Measurements from ENCODE around the gene RHOXF2. TPM values are rescaled to one million over a fixed set of nuclear protein-coding genes. Genes with fewer than 3 reads are reported as not detected.
"Not testable (repeated sequence)": the region's sequence is repeated elsewhere in the genome, so short reads cannot be mapped to it uniquely, and the experiment has no call there.

RHOXF2 gene
- total and polyA plus RNA-seq, 9 of the 15 experiments (the other 6 are each of a cell fraction or from before 2014, with no cell fraction given): 36.0 to 200 (median 141) TPM

DNA sequence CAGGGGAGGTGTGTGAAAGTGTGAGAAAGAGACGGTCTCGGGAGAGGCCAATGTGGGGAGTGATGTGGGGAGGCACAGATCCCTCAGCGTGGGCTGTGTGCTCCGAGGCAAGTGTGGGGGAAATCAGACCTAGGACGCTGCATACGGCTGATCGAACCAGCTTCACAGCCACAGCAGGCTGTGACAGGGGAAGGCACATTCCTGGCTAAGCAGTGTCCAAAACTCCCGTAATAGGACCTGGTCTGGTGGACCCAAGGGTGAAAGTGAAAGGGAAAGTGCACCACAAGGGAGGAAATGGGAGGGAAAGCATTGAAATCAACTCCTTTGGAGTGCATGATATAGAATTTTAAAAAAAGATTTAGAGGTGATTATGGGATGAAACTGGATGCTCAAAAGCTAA is 10.9 kb upstream of the RHOXF2 start:
- no peaks in the 10 kb centered on the region for H3K36me3 ChIP-seq (ENCODE audit: control insufficient read depth, insufficient read depth, low read length)
- ChIA-PET CTCF (ENCODE audit: low intra/inter-chr PET ratio) (interaction anchor here (0.6 kb wide), 1 partner anchor 161 kb away, joined by 3 read pairs; no protein-coding TSS in a partner anchor), POLR2A (no interaction called here)
- WGBS (ENCODE audit: insufficient coverage, low coverage, missing lambda C conversion rate): 73% methylated on average over 1 of the region's 8 CpGs
- no peak overlapping the region for H3K4me3 ChIP-seq
- intact Hi-C loops (cut with micrococcal nuclease): loop anchor here (10.0 kb wide), 1 partner anchor 53 kb away; no protein-coding TSS in a partner anchor
- H3K9me3 ChIP-seq (replicated peaks; ENCODE audit: control insufficient read depth, insufficient read depth, low read depth, low read length): no peaks in the 10 kb centered on the region; the same call in 1 of the 2 replicates
- H2AFZ ChIP-seq (ENCODE audit: low read depth, low read length): no peak overlapping the region
- no peak overlapping the region for H3K9ac ChIP-seq (ENCODE audit: insufficient read depth in 1 of 2, low read depth in 2 of 2, low read length in 2 of 2)
- H4K20me1 ChIP-seq (replicated peaks; ENCODE audit: control insufficient read depth, insufficient read depth, low read length): no peaks in the 10 kb centered on the region
- FAIRE-seq (no peak), ATAC-seq (no peak), DNase-seq (ENCODE audit: extremely low read depth in 1 of 4, low spot score in 3 of 4) (no peak)
- in situ Hi-C loops (cut with MboI): loop anchor here (5.0 kb wide), 1 partner anchor 60 kb away; no protein-coding TSS in a partner anchor
- TF ChIP-seq, protein P1, sequence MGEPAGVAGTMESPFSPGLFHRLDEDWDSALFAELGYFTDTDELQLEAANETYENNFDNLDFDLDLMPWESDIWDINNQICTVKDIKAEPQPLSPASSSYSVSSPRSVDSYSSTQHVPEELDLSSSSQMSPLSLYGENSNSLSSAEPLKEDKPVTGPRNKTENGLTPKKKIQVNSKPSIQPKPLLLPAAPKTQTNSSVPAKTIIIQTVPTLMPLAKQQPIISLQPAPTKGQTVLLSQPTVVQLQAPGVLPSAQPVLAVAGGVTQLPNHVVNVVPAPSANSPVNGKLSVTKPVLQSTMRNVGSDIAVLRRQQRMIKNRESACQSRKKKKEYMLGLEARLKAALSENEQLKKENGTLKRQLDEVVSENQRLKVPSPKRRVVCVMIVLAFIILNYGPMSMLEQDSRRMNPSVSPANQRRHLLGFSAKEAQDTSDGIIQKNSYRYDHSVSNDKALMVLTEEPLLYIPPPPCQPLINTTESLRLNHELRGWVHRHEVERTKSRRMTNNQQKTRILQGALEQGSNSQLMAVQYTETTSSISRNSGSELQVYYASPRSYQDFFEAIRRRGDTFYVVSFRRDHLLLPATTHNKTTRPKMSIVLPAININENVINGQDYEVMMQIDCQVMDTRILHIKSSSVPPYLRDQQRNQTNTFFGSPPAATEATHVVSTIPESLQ (CRISPR knock-in tag; IDR thresholded peaks at IDR 0.05): no peak
- TF ChIP-seq CBX5 (IDR thresholded peaks at IDR 0.05; ENCODE audit: borderline replicate concordance, low read depth): 0 out of 2 replicates have a peak, but pooled peaks have one; percentile 54
- peak; percentile 45 for TF ChIP-seq ZFP36 (IDR thresholded peaks at IDR 0.05; ENCODE audit: low read depth, low read length, partially characterized antibody)
- no peaks in the 10 kb centered on the region for H3K27me3 ChIP-seq (ENCODE audit: control insufficient read depth in 2 of 2, insufficient read depth in 2 of 2, low read length in 2 of 2)
- H3K4me1 ChIP-seq (replicated peaks in 1 of 2; ENCODE audit: control insufficient read depth in 2 of 2, insufficient read depth in 2 of 2, low read length in 2 of 2): peaks cover 8 to 15% of the 10 kb centered on the region in 2 experiments; a peak in 4 of 5 replicates
- BruUV-seq (replicated peaks): no TSS peak
- no peaks in the 10 kb centered on the region for H3K79me2 ChIP-seq (ENCODE audit: control insufficient read depth, insufficient read depth, low read length)
- H3K4me2 ChIP-seq (ENCODE audit: insufficient read depth, low read length): no peak overlapping the region
- H3K9me1 ChIP-seq (ENCODE audit: control insufficient read depth, insufficient read depth, low read length): no peaks in the 10 kb centered on the region
- H3K27ac ChIP-seq (ENCODE audit: extremely low read depth, low read depth, low read length): no peak overlapping the region

DNA sequence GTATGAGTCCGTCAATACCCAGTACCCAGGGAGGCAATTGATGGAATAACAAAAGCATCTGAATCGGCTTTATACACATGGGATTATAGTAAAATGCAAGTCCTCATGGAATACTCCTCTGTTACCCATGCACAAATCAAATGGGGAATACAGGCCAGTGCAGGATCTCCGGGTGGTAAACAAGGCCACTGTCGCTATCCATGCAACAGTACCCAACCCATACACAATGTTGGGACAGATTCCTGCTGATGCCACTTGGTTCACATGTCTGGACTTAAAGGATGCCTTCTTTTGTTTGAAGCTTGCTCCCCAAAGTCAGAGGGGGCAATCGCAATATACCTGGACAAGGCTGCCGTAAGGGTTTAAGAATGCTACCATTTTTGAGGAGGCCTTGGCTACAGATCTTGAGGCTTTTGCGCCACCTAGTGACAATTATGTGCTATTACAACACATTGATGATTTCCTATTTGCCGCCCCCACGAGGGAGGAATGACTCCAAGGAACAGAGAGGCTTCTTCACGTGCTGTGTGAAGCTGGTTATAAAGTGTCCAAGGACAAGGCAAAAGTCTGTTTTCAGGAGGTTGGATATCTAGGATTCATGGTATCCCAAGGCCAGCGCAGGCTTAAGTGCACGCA is 8.2 kb upstream of the RHOXF2 start:
- H3K79me2 ChIP-seq (ENCODE audit: control insufficient read depth, insufficient read depth, low read length); H3K9me3 ChIP-seq (replicated peaks; ENCODE audit: control insufficient read depth, insufficient read depth, low read depth, low read length); CTCF ChIA-PET (ENCODE audit: low intra/inter-chr PET ratio); H3K27me3 ChIP-seq (ENCODE audit: control insufficient read depth in 2 of 2, insufficient read depth in 2 of 2, low read length in 2 of 2); H3K9me1 ChIP-seq (ENCODE audit: control insufficient read depth, insufficient read depth, low read length); DNase-seq (ENCODE audit: extremely low read depth in 1 of 4, low spot score in 3 of 4); BruUV-seq (replicated peaks); H4K20me1 ChIP-seq (replicated peaks; ENCODE audit: control insufficient read depth, insufficient read depth, low read length); H3K36me3 ChIP-seq (ENCODE audit: control insufficient read depth, insufficient read depth, low read length); intact Hi-C loops (cut with micrococcal nuclease); H3K9ac ChIP-seq (ENCODE audit: insufficient read depth in 1 of 2, low read depth in 2 of 2, low read length in 2 of 2); POLR2A ChIA-PET; H3K27ac ChIP-seq (ENCODE audit: extremely low read depth, low read depth, low read length); H3K4me3 ChIP-seq; H2AFZ ChIP-seq (ENCODE audit: low read depth, low read length); H3K4me2 ChIP-seq (ENCODE audit: insufficient read depth, low read length); in situ Hi-C loops (cut with MboI): not testable (repeated sequence)
- H3K4me1 ChIP-seq (replicated peaks in 1 of 2; ENCODE audit: control insufficient read depth in 2 of 2, insufficient read depth in 2 of 2, low read length in 2 of 2): peaks cover 3 to 13% of the 10 kb centered on the region in 2 experiments; a peak in 4 of 5 replicates
- no CpG with 5 or more reads among the region's 12 CpGs for WGBS (ENCODE audit: insufficient coverage, low coverage, missing lambda C conversion rate)
- ATAC-seq (peak; percentile 81), FAIRE-seq (peak; percentile 92)
